KMS-11 (cell line): ENCODE measurements around the gene TJP1.

Source experiments
- H2AFZ ChIP-seq: fragments of 200-600 bp; sonication (generic); 2 replicates; pipeline ENCODE4 v1.6.1; 2016; ENCODE audit warnings: antibody characterized with exemption, mixed run types, low read depth
- H3K27ac ChIP-seq: fragments of 200-600 bp; sonication (generic); 2 replicates; pipeline ENCODE4 v1.6.1; 2016; ENCODE audit warnings: mild to moderate bottlenecking, mixed run types
- H3K27me3 ChIP-seq: fragments of 200-600 bp; sonication (generic); 2 replicates; pipeline ENCODE4 v1.6.1; 2017; ENCODE audit warnings: mild to moderate bottlenecking, low read depth, mixed run types, moderate library complexity; ENCODE audit not compliant: insufficient read depth
- H3K36me3 ChIP-seq: fragments of 200-600 bp; sonication (generic); 2 replicates; pipeline ENCODE4 v1.6.1; 2017; ENCODE audit warnings: mild to moderate bottlenecking, mixed run types; ENCODE audit not compliant: insufficient read depth
- H3K4me1 ChIP-seq: fragments of 200-600 bp; sonication (generic); 2 replicates; pipeline ENCODE4 v1.6.1; 2016; ENCODE audit warnings: mild to moderate bottlenecking, low read depth, mixed run types; ENCODE audit not compliant: poor library complexity, severe bottlenecking
- H3K4me2 ChIP-seq: fragments of 200-600 bp; sonication (generic); 2 replicates; pipeline ENCODE4 v1.7.0; 2016; ENCODE audit warnings: mild to moderate bottlenecking, mixed run types
- H3K4me3 ChIP-seq: fragments of 200-600 bp; sonication (generic); IDR thresholded peaks from 2 replicates; pipeline ENCODE4 v1.6.1; 2017; ENCODE audit warnings: low read depth, low read length, mixed read lengths; ENCODE audit not compliant: insufficient read depth
- H3K79me2 ChIP-seq: fragments of 200-600 bp; sonication (generic); 2 replicates; pipeline ENCODE4 v1.6.1; 2016; ENCODE audit warnings: low read depth, mixed run types; ENCODE audit not compliant: insufficient read depth
- H3K9ac ChIP-seq: fragments of 200-600 bp; sonication (generic); 2 replicates; pipeline ENCODE4 v1.6.1; 2016; ENCODE audit warnings: mild to moderate bottlenecking, mixed run types
- H4K20me1 ChIP-seq: fragments of 200-600 bp; sonication (generic); 2 replicates; pipeline ENCODE4 v1.6.1; 2016; ENCODE audit warnings: mild to moderate bottlenecking, mixed run types; ENCODE audit not compliant: insufficient read depth
- TF ChIP-seq, protein P1 (sequence below): fragments of 200-600 bp; sonication (generic); conservative IDR thresholded peaks from 2 replicates; pipeline ENCODE4 v1.6.1; 2017; ENCODE audit warnings: low read depth, mild to moderate bottlenecking, antibody characterized with exemption, low read length, moderate library complexity, mixed read lengths

The TJP1 gene

DNA sequence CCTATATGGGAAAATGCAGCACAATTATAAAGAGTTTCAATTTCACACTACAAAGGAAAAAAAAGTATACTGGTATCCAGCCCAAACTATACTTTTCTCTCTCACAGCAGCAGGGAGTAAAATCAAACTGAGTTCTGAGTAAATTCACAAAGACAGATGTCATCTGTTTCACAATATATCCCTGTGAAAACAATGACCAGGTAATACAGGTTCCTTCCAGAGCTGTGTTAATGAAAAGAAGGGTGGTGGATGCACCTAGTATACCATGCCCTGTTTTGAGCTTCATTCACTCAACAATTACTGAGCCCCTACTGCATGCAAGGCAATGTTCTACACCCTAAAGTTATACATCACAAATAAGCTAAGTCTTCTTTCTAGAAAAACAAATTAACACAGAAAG, 108.5 kb downstream of the TJP1 start:
- Histone ChIP-seq H3K4me2 (no peak overlapping the region), H4K20me1 (no peaks in the 10 kb centered on the region), H3K27ac (no peak overlapping the region), H3K4me3 (no peak overlapping the region), H3K79me2 (no peaks in the 10 kb centered on the region), H2AFZ (no peak overlapping the region), H3K9ac (no peak overlapping the region), H3K27me3 (no peaks in the 10 kb centered on the region), H3K4me1 (peaks cover 36% of the 10 kb centered on the region), H3K36me3 (peaks cover 4% of the 10 kb centered on the region; the same call in 1 of the 2 replicates)
- TF ChIP-seq, protein P1, sequence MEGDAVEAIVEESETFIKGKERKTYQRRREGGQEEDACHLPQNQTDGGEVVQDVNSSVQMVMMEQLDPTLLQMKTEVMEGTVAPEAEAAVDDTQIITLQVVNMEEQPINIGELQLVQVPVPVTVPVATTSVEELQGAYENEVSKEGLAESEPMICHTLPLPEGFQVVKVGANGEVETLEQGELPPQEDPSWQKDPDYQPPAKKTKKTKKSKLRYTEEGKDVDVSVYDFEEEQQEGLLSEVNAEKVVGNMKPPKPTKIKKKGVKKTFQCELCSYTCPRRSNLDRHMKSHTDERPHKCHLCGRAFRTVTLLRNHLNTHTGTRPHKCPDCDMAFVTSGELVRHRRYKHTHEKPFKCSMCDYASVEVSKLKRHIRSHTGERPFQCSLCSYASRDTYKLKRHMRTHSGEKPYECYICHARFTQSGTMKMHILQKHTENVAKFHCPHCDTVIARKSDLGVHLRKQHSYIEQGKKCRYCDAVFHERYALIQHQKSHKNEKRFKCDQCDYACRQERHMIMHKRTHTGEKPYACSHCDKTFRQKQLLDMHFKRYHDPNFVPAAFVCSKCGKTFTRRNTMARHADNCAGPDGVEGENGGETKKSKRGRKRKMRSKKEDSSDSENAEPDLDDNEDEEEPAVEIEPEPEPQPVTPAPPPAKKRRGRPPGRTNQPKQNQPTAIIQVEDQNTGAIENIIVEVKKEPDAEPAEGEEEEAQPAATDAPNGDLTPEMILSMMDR: no peak

DNA sequence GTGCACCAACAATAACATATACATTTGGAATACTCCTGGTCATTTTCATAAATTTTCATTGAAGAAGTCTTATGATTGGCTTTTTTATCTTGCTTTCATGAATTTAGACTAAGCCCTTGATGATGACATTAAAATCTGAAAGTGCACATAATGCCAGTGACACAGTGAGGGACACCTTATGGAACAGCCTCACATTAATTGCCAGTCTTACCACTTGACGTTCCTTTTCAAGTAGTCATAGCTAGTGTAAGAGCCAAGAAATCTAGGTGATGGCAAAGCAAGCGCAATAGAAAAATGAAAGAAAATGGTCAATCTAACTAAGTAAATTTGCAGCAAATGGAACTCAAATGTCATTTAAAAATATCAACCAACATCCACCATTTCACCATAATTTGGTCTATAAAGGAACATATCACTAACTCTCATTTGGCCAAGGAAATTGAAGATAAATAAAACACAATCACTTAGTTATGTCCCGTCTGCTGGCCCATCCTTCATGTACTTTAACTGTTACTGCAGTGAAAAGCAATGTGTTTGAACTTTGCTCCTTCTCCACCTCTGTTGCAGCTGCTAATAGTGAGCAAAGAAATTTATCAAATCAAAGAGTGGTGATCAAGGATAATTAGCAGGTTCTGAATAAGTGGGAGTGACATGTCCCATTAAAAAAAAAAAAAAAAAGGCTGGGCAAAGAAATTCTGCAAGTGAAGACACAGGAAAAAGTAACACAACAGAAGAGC, 110.0 kb downstream of the TJP1 start:
- Histone ChIP-seq H3K79me2 (no peaks in the 10 kb centered on the region), H2AFZ (no peak overlapping the region), H3K4me1 (peaks cover 36% of the 10 kb centered on the region), H3K36me3 (peaks cover 4% of the 10 kb centered on the region; the same call in 1 of the 2 replicates), H3K9ac (no peak overlapping the region), H3K4me3 (no peak overlapping the region), H3K4me2 (peak overlapping the region; percentile 26; the same call in 1 of the 2 replicates), H3K27ac (no peak overlapping the region; the same call in 1 of the 2 replicates), H4K20me1 (no peaks in the 10 kb centered on the region), H3K27me3 (no peaks in the 10 kb centered on the region)
- TF ChIP-seq, protein P1: no peak

DNA sequence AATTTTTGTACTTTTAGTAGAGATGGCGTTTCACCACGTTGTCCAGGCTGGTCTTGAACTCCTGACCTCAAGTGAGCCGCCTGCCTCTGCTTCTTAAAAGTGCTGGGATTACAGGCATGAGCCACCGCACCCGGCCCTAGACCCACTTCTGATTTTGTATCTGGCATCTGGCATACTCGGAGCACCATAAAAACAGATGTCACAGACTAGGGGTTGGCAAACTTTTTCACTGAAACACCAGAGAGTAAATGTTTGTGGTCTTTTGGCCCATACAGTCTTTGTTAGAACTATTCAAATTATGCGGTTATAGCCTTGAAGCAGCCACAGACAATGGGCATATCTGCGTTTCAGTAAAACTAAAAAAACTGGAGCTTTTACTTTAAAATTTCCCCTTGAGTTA, 110.7 kb downstream of the TJP1 start:
- Histone ChIP-seq H3K4me3 (no peak overlapping the region), H2AFZ (no peak overlapping the region), H3K36me3 (peaks cover 8% of the 10 kb centered on the region; the same call in 1 of the 2 replicates), H3K27ac (no peak overlapping the region; the same call in 1 of the 2 replicates), H3K27me3 (no peaks in the 10 kb centered on the region), H4K20me1 (no peaks in the 10 kb centered on the region), H3K4me1 (peaks cover 36% of the 10 kb centered on the region), H3K9ac (no peak overlapping the region), H3K79me2 (no peaks in the 10 kb centered on the region), H3K4me2 (peak overlapping the region; percentile 26; the same call in 1 of the 2 replicates)
- TF ChIP-seq, protein P1: no peak

DNA sequence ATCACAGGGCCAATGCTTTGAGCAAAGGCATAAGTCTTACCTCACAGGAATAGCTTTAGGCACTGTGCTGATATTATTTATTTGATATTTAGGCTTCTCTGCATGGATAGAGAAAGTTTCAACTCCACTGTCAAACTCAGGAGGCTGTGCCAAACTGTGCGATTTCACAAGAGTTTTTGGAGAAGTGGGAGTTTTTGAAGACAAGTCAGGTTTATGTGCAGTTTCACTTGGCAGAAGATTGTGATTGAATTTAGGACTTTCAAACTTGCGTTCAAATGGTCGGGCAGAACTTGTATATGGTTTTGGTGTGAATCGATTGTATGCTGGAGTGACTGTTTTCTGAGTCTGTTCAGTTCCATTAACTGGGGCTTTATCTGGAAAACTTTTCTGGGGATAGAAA, 113.7 kb downstream of the TJP1 start:
- H3K4me1 ChIP-seq: peaks cover 23% of the 10 kb centered on the region
- no peaks in the 10 kb centered on the region for H4K20me1 ChIP-seq
- H3K9ac ChIP-seq: no peak overlapping the region
- no peaks in the 10 kb centered on the region for H3K27me3 ChIP-seq
- H3K27ac ChIP-seq: no peak overlapping the region
- no peak overlapping the region for H3K4me3 ChIP-seq
- no peak overlapping the region for H3K4me2 ChIP-seq
- no peak overlapping the region for H2AFZ ChIP-seq
- TF ChIP-seq, protein P1: no peak
- H3K36me3 ChIP-seq: peaks cover 4% of the 10 kb centered on the region; the same call in 1 of the 2 replicates
- H3K79me2 ChIP-seq: no peaks in the 10 kb centered on the region
